SK-MEL-5 (cell line): ENCODE data around the gene LRRC4B. TPM values are rescaled to one million over a fixed set of nuclear protein-coding genes. Genes with fewer than 3 reads are reported as not detected.
"Not testable (repeated sequence)": the region's sequence is repeated elsewhere in the genome, so short reads cannot be mapped to it uniquely, and the experiment has no call there.

ENCODE experiments used
- DNase-seq: peaks from one replicate; pipeline ENCODE4 v3.0.0-alpha.2; 2016; ENCODE audit warnings: low read depth, low spot score
- in situ Hi-C: cut with HindIII; loops from 2 replicates; pipeline ENCODE4 v1.10.0; 2016; ENCODE audit warnings: low sequenced_read_pairs, high pct_unique_total_duplicates, low pct_unique_long_range_greater_than_20kb
- total RNA-seq: library from RNA; depleted of rRNA; stranded (reverse); fragments of >200 nt; shearing (Covaris generic); gene quantifications from 2 replicates; pipeline ENCODE4 v1.2.3, GENCODE V29; 2014

Gene LRRC4B
- total RNA-seq, 1 experiment from 2014 or later = 6.9 TPM

DNA sequence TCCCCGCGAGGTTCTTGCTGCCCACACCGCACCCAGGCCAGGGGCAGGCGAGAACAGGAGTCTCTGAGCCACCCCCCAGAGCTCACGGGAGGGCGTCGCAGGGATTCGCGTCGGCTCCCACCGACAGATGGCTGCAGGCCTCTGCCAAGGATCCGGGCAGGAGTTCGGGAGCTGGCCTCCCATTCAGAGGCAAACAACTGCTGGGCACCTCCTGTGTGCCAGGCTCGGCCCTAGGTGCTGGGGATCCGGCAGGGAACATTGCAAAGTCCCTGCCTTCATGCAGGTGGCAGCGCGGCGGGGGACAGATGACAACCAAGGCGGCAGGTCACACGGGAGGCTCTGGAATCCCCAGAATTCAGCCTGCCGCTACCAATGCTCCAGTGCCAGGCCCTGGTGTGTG, 25.3 kb downstream of the LRRC4B start:
- no peak for DNase-seq
- in situ Hi-C loops = no loop called here

DNA sequence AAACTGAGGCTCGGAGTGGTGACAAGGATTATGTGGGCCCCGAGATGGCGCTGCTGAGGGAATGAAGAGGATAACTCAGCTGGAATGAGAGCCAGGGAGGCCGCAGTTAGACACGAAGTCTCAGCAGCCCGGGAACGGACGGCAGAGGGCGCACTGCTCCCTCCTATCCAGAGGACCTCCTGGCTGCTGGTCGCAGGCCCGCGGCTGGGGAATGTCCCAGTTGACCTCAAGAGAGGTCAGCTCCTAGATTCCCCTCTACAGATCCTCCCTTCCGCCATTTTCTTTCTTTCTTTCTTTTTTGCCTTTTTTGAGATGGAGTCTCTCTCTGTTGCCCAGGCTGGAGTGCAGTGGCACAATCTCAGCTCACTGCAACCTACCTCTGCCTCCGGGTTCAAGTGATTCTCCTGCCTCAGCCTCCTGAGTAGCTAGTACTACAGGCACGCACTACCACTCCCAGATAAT, 30.4 kb downstream of the LRRC4B start:
- in situ Hi-C loops = no loop called here
- peak; percentile 90 for DNase-seq

DNA sequence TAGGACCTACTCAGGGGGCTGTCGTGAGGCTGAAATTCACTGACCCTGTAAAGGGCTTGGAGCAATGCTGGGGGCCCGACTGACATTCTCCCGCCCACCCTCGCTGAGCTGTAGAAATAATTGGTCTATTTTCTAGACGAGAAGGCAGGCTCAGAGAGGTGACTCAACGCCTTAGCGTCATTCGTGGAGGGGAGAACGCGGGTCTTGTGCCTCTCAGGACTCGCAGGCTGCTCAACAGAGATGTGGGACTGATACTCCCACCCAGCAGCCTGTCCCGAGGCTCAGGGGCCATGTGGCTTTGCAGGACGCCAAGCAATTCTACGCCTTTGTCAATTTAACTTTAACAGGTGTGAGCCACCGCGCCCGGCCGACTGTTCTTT, 30.9 kb downstream of the LRRC4B start:
- in situ Hi-C loops = no loop called here
- DNase-seq = no peak

DNA sequence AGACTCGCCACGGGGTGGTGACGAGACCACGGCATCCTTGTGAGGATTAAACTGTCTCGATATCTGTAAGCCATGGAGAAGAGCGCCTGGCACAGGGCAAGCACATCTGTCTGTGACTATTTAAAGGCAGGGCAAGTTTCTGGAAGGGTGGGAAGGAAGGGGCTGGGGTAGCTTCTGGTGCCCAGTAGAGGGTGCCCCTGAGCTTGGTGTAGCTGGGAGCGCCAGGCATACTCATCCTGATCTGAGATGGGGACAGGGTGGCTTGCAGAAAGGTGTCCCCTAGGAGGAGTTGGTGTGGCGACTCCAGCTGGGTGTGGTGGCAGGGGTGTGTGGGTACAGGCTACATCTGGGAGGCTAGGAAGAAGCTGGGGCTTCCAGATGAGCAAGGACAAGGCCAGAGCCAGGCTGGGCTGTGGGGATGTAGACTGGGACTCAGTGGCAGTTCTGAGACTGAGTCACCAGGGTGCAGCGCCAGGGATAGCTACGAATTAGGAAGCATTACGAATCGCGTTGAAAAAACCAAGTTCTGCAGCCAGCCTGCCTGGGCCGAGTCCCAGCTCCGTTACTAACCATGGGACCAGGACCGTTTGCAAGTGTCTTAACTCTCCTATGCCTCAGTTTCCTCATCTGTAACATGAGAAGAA, 31.5 kb downstream of the LRRC4B start:
- DNase-seq = no peak
- in situ Hi-C loops = no loop called here

DNA sequence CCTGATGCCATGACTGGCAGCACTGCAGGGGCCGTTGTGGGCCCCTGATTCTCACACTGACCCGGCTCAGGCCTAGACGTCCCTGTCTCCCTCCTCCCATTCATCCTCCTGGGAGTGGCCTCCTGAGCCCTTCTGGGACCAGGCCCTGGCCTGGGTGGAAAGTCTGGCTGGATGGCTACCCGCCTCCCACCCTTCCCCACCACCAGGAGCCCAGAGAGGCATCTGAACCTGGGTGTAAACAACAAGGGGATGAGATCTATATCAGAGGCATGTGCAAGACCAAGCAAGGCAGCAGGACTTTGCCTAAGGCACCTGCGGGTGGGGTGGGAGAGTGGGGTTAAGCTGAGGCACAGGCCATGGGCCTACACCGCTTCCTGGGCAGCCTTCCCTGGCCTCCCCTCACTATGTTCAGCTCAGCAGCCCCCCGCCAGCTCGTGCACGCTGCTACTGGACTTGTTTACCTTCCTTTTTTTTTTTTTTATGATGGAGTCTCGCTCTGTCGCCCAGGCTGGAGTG, 32.5 kb downstream of the LRRC4B start:
- in situ Hi-C loops = no loop called here
- no peak for DNase-seq

DNA sequence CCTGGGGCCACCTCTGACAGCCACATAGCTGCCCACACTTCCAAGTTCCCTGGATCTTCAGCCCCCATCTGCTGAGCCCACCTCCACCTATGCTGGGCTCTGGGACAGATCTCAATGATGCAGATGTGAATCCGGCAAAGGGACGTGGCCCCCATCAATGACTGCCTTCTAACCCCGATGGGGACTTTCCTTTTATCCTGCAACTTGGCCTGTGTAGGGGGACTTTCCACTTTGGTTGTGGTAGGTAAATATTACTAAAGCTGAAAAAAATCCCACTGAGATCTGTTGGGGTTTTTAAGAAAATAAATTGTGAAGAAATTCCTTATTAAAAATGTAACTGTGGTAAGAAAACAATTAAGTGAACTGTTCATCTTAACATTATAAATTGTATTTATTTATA, 33.8 kb downstream of the LRRC4B start:
- no peak for DNase-seq
- in situ Hi-C loops = no loop called here

DNA sequence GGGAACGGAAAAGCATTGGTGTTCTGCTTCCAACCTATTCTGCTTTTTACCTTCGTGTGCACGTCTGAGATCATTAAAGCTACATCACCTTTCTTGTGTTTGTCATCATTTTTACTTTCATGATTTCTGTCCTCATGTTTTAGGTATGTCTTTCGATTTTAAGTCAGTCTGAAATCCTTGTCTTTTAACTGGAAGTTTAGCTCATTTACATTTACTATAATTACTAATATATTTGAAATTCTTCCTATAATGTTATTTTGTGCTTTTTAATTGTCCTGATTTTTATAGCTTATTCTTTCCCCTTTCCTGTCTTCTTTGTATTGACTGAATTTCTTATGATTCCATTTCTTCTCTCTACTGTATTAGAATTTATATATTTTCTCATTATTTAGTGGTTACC, 35.3 kb downstream of the LRRC4B start:
- no peak for DNase-seq
- in situ Hi-C loops = no loop called here

DNA sequence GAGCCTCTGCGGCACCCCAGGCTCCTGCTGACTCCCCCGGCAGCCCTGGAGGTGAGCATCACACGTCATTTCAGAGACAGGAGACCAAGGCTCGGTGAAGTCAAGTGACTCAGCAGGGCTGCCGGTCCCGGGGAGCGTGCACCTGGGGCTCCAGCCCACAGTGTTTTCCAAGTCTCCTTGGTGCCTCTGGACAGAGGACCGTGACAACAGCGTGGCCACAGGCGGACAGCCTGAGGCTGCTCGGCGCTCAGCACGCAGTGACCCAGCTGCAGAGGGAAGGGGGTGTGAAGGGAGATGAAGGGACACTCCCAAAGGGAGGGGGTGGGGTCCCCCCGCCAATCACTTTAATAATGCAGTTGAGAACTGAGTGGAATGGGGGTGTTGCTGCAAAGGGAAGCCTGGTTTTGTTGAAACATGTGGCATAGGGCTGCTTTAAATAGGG, 37.0 kb downstream of the LRRC4B start:
- in situ Hi-C loops = no loop called here
- no peak for DNase-seq

DNA sequence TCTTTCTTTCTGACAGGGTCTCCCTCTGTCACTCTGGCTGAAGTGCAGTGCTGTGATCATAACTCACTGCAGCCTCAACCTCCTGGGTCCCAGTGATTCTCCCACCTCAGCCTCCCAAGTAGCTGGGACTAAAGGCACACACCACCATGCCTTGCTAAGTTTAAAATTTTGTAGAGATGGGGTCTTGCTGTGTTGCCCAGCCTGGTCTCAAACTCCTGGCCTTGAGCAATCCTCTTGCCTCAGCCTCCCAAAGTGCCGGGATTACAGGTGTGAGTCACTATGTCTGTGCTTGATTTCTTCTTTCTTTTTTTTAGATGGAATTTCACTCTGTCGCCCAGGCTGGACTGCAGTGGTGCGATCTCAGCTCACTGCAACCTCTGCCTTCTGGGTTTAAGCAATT, 40.2 kb downstream of the LRRC4B start:
- in situ Hi-C loops, DNase-seq: not testable (repeated sequence)

DNA sequence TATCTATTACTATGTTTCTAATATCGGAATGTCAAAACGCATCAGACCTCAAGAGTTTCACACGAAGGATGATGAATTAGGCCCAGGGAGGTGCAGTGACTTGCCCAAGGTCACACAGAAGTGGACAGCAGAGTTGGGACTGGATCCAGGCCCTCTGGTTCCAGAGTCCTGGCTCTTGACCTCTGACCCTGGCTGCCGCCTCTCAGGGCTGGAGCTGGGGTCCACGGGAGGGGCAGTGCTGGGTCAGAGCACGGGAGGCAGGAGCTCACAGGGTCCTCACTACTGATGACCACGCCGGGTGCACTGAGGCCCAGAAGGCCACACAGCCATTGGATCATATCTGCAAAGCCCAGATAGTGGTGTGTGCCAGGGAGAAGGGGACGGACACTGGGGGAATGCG, 45.4 kb downstream of the LRRC4B start:
- in situ Hi-C loops = no loop called here
- no peak for DNase-seq

DNA sequence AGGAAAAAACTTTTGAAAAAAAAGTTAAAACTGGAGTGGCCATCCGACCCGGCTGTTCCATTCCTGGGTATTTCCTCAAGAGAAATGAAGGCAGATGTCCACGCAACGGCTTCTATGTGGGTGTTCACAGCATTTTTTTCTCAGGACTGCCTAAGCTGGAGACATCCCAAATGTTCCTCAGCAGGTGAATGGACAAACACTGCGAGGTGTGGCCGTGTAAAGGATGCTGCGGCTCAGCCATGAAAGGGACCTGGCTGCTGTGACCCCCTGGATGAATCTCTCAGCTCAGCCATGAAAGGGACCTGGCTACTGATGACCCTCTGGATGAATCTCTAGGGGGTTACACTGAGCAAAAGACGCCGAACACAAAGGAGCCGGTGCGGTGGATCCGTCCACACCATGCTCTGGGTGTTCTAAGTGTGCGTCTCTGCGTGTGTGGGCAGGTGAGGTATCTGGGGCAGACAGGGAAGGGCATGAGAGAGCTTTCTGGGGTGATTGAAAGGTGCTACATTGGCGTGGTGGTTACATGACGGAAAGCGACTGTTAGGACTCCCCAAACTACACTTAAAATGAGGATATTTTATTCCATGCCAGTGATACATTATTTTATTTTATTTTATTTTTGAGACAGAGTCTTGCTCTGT, 47.3 kb downstream of the LRRC4B start:
- in situ Hi-C loops = no loop called here
- no peak for DNase-seq

DNA sequence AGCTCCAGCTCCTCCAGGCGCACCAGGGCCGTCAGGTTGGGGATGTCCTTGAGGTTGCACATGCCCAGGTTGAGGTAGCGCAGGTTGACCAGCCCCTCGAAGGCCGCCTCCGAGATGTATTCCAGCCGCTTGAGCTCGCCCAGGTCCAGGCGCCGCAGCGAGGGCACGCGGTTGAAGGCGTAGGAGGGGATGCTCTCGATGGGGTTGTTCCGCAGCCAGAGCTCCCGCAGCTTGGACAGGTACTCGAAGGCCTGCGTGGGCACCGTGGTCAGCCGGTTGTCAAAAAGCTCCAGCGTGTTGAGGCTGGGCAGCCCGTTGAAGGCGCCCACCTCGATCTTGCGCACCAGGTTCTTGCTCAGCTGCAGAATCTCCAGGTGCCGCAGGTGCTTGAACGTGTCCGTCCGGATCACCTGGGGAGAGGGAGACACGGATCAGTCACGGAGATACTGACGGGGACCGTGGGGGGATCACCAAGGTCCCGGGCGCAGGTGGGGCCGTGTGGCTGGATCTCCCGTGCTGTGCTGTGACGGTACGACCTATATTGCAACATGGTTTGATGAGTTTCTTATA, 49.1 kb downstream of the LRRC4B start:
- in situ Hi-C loops = no loop called here
- no peak for DNase-seq

DNA sequence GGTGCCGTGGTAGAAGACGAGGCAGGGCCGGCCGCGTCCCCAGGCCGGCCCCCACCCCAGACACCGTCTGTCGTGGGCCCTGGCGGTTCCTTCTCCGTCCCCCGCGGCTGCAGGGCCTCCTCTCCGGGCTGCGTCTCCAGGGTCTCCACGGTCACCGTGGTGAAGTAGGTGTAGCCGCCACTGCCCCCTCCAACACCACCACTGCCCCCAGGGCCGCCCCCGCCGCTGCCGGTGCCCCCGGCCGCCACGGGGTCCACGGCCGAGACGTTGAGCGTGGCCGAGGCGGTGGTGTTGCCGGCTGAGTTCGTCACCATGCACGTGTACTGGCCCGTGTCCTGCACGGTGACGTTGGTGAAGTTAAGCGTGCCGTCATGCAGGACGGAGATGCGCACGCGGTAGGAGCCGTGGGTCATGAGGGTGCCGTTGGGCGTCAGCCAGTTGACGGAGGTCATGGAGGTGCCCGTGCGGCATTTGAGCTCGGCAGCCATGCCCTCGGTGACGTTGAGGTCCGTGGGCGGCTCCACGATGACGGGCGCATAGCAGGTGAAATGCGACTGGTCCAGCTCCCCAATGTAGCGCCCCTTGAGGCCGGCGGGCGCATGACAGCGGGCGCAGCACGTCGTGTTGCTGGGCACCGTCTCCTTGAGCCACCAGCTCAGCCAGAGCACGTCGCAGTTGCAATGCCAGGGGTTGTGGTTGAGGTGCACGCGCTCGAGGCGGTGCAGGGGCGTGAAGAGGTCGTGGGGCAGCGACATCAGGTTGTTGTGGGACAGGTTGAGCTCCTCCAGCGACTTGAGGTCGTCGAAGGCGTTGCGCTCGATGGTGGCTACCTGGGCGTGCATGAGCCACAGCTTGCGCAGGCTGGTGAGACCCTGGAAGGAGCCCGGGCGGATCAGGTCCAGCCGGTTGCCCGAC, 49.9 kb downstream of the LRRC4B start:
- in situ Hi-C loops = no loop called here
- DNase-seq = no peak

DNA sequence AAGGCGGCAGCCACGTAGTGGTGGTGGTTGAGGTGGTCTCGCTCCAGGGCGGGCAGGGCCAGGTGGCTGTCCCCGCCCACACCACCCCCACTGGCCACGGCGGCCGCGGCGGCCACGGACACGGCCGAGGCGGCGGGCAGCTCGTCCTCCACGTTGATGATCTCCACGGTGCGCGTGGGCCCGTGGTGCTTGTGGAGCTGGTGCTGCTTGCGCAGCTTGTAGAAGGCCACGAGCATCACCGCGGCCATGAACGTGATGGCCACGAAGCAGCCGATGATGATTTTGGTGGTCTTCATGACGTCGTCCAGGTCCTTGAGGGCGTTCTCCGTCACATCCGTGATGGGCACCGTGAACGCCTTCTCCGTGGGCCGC, 50.5 kb downstream of the LRRC4B start:
- in situ Hi-C loops = no loop called here
- DNase-seq = no peak

DNA sequence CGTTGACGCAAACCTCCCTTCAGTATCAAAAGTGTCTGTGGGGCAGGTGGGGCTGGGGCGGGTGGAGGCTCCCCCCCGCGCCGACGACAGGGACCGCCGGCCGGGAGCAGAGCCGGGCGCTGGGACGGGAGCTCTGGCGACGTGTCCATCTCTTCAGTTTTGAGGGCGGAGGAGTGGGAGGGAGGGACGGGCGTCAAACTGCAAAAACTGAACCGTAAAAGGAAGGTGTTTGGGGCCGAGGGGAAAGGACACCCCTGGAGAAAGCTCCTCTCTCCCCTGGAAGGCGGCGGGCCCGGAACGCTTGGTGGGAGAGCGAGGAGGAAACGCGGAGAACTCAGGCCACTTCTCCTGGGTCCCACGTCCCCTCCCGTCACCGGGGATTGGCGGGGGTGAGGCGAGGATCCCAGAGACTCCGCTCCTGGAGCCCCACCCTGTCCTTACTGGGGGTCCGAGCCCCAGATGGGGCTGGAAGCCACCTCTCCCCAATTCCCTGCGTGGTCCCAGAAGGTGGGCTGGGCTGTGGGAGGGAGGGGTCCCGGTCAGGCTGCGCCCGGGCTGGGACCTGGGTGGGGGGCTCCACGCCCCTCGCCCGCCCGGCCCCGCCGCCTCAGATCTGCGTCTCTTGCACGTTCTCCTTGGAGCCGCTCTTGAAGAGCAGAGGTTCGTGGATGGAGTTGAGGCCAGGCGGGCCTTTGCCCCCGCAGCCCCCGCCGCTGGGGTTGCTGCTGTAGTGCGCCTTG, 51.1 kb downstream of the LRRC4B start:
- DNase-seq = no peak
- in situ Hi-C loops = no loop called here

DNA sequence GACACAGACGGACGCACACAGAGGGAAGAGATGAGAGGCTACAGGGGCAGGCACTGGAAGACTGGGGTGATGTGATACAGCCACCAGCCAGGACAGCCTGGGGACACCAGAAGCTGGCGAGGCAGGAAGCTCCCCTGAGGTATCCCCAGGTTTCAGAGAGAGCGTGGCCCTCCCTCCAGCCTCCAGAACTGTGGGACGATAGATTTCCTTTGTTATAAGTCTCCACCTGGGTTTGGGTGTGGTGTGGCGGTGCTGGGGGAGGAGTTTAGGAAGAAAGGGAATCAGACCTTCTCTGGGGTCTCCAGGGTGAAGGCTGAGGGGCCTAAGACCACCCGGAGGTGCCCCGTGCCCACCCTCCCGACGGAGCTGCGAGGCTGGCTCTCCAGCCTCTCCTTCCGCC, 51.8 kb downstream of the LRRC4B start:
- DNase-seq = no peak
- in situ Hi-C loops = no loop called here

DNA sequence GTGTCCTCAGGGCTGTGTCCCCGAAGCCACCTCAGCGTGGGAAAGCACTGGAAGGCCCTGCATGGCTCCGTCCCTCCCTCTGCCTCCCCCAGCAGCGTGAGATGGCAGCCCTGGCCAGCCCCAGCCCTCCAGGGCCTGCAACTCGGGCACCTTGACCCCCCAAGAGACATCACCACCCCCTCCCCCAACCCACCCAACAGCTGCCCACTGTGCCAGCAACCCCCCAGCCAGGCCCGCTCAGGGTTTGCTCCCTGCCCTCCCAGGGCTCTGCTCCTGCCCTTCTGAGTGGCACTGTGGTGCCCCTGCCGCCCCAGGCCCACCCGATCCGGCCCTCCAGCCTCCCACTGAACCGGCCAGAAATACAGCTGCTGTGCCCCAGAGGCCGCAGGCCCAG, 53.1 kb downstream of the LRRC4B start:
- no peak for DNase-seq
- in situ Hi-C loops = no loop called here
